K562 (cell line): ENCODE results near the gene DOP1A.

ENCODE experiments used
- EP300 ChIP-seq: IDR thresholded peaks from 2 replicates; pipeline ENCODE4 v1.6.1; 2012; ENCODE audit warnings: low read length, improper control_type of control experiment
- L3MBTL2 ChIP-seq: fragments of 450-650 bp; IDR thresholded peaks from 2 replicates; pipeline ENCODE4 v1.6.1; 2016; ENCODE audit warnings: mild to moderate bottlenecking, moderate library complexity
- POLR2AphosphoS5 ChIP-seq: IDR thresholded peaks from 2 replicates; pipeline ENCODE4 v1.6.1; 2011; ENCODE audit warnings: mild to moderate bottlenecking, low read depth, low read length, moderate library complexity; ENCODE audit not compliant: control insufficient read depth, insufficient read depth
- TCF7 ChIP-seq: sonication (generic); IDR thresholded peaks from 2 replicates; pipeline ENCODE4 v1.6.1; 2016; ENCODE audit warnings: antibody characterized with exemption, borderline replicate concordance
- TF ChIP-seq, protein P1 (sequence below), 3 experiments: IDR thresholded peaks in 2 of 3; conservative IDR thresholded peaks in 1 of 3; 2 replicates each; pipeline ENCODE4 v1.5.1; 2011 to 2012; ENCODE audit warnings: low read length in 3 of 3, mild to moderate bottlenecking in 3 of 3, control low read depth in 2 of 3, improper control_type of control experiment in 1 of 3, inconsistent platforms in 1 of 3, low read depth in 1 of 3, mixed read lengths in 1 of 3, moderate library complexity in 1 of 3; ENCODE audit not compliant: insufficient read depth in 2 of 3

DNA sequence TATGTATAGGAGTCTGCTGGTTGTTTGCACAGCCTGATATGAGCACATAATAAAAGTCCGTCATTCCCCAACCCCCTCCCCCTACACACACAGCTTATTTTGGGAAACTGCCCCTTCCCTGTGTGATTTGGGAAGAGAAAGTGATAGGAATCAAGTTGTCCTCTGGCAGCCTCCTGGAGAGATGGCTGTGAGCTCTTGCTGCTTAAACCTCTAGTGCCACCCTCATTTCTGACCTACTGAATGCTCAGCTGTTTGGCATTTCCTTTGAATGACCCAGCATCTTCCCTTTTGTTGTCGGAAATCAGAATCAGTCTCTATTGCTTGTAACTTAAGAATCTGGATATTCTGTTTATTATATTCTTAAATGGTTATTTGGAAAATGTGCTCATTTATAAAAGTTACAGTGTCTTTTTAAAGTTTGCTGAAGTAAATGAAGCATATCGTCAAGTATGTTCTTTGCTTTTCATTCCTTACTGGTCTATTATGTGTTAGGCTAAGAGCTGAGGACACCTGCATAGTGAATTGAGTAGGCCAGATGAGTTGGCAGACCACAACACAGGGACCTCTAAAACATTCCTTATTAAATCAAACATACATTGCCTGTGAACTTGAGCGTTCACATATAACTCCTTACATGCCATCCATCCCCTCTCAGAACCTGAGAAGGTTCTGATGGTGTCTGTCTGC is 131.2 kb downstream of the DOP1A start:
- TF ChIP-seq L3MBTL2 (no peak), EP300 (no peak), POLR2AphosphoS5 (no peak), TCF7 (no peak)
- TF ChIP-seq, protein P1, sequence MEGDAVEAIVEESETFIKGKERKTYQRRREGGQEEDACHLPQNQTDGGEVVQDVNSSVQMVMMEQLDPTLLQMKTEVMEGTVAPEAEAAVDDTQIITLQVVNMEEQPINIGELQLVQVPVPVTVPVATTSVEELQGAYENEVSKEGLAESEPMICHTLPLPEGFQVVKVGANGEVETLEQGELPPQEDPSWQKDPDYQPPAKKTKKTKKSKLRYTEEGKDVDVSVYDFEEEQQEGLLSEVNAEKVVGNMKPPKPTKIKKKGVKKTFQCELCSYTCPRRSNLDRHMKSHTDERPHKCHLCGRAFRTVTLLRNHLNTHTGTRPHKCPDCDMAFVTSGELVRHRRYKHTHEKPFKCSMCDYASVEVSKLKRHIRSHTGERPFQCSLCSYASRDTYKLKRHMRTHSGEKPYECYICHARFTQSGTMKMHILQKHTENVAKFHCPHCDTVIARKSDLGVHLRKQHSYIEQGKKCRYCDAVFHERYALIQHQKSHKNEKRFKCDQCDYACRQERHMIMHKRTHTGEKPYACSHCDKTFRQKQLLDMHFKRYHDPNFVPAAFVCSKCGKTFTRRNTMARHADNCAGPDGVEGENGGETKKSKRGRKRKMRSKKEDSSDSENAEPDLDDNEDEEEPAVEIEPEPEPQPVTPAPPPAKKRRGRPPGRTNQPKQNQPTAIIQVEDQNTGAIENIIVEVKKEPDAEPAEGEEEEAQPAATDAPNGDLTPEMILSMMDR (IDR thresholded peaks at IDR 0.05 in 2 of 3, conservative IDR thresholded peaks at IDR 0.05 in 1 of 3; ENCODE audit: insufficient read depth in 2 of 3, low read depth in 1 of 3, low read length in 3 of 3) = no peak
